Psoas muscle (tissue), 8 donors: ENCODE data around the gene MYOD1. TPM values are rescaled to one million over a fixed set of nuclear protein-coding genes. Genes with fewer than 3 reads are reported as not detected.

Source experiments
- ATAC-seq, 4 donors: fragments of 200-7000 bp; cut with Tn5 transposase; one replicate each; pipeline ENCODE4 v1.9.1; 2020; ENCODE audit warnings: moderate library complexity in 3 of 4, mild to moderate bottlenecking in 2 of 4
- DNase-seq, 2 donors: peaks; one replicate each; pipeline ENCODE4 v3.0.0-alpha.2; 2020
- H3K27ac ChIP-seq: fragments of 200-600 bp; one replicate; pipeline ENCODE4 v1.8.0; 2022
- H3K27me3 ChIP-seq, 3 donors: fragments of 200-600 bp in 1 of 3; one replicate each; pipeline versions ENCODE4 v1.6.1 to v1.8.0; 2013 to 2022; ENCODE audit warnings: low read length in 2 of 3, mild to moderate bottlenecking in 2 of 3, moderate library complexity in 1 of 3; ENCODE audit not compliant: insufficient read depth in 3 of 3
- H3K36me3 ChIP-seq, 2 donors: fragments of 200-600 bp in 1 of 2; one replicate each; pipeline versions ENCODE4 v1.6.1 to v1.8.0; 2013 to 2022; ENCODE audit warnings: low read depth in 1 of 2, mild to moderate bottlenecking in 1 of 2, moderate library complexity in 1 of 2; ENCODE audit not compliant: insufficient read depth in 1 of 2
- H3K4me1 ChIP-seq: fragments of 200-600 bp; one replicate; pipeline ENCODE4 v1.8.0; 2022
- H3K4me3 ChIP-seq: fragments of 200-600 bp; one replicate; pipeline ENCODE4 v1.8.0; 2022; ENCODE audit warnings: mild to moderate bottlenecking
- H3K9me3 ChIP-seq: fragments of 200-600 bp; one replicate; pipeline ENCODE4 v1.8.0; 2022
- WGBS, 3 donors: extraction: QIAGEN DNeasy Blood & Tissue Kit; methylation state at CpG; one replicate each; pipeline versions ENCODE4 v1.1.6 to v1.1.7; 2013; 5-methylcytosine and 5-hydroxymethylcytosine counted together
- intact Hi-C, 2 donors: fragments of 100-400 bp; cut with DNase I; formaldehyde crosslinking; loops; one replicate each; pipeline versions ENCODE4 v1.11.0 to v1.14.2; 2022
- polyA plus RNA-seq, 3 donors: library from polyadenylated mRNA; stranded (reverse); fragments of 200-250 nt; gene quantifications; one replicate each; pipeline ENCODE4 v1.2.3, GENCODE V29; 2013
- total RNA-seq, 4 donors: library from RNA; stranded (reverse); fragmentation: NEBNext Ultra II Directional in 2 of 4; extraction: Animal tissue kit (Norgen Biotek cat#: 25700) in 2 of 4; gene quantifications; one replicate each; pipeline versions ENCODE4 v1.2.1 to v1.2.4, GENCODE V29; 2021 to 2023
- TF ChIP-seq, protein P1 (sequence below): fragments of 200-600 bp; IDR thresholded peaks from one replicate; pipeline ENCODE4 v1.8.0; 2022; ENCODE audit warnings: antibody characterized with exemption
- donor health status: healthy with polysubstance abuse.
- donor health status: DM: no; HTN: no; CAD: no; lungs with moderate emphysema.
- donor health status: Bipolar disorder and iron deficiency.
- donor health status: healthy.
- donor health status: DM: yes; HTN: yes; CAD: no.
- donor health status: DM: no; HTN: no; CAD: no.
- donor health status: DM: no; HTN: no; CAD: no.
- donor health status: DM: yes; HTN: yes; CAD: no.

Gene MYOD1
- total and polyA plus RNA-seq, 7 donors: 5.0 to 95.7 (median 56.2) TPM

DNA sequence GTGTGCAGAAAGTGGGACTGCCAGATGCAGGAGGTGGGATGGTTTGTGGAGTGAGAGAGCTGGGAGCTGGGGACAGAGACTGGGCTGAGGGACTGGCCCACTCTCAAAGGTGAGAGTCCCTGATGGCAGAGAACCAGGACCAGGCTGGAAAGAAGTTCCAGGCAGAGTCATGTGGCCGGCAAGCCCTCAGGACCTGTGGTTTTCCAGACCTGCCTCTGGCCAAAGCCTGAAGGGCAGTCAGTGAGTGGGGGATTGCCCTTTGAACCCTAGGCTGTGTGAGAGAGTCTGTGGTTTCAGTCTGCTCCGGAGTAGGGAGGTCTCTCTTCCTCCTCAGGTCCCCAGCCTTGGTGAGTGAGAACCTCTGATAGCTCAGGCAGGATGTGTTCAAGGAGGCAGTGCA is 32.2 kb downstream of the MYOD1 start:
- no peaks in the 10 kb centered on the region for H3K9me3 ChIP-seq
- H3K4me1 ChIP-seq: peaks cover 40% of the 10 kb centered on the region
- intact Hi-C loops: loop anchor here in 1 of 2 donors (5.0 kb wide), 1 partner anchor 46 kb away; no protein-coding TSS in a partner anchor
- peak in 1 of 2 donors; percentile 13 for DNase-seq
- TF ChIP-seq, protein P1, sequence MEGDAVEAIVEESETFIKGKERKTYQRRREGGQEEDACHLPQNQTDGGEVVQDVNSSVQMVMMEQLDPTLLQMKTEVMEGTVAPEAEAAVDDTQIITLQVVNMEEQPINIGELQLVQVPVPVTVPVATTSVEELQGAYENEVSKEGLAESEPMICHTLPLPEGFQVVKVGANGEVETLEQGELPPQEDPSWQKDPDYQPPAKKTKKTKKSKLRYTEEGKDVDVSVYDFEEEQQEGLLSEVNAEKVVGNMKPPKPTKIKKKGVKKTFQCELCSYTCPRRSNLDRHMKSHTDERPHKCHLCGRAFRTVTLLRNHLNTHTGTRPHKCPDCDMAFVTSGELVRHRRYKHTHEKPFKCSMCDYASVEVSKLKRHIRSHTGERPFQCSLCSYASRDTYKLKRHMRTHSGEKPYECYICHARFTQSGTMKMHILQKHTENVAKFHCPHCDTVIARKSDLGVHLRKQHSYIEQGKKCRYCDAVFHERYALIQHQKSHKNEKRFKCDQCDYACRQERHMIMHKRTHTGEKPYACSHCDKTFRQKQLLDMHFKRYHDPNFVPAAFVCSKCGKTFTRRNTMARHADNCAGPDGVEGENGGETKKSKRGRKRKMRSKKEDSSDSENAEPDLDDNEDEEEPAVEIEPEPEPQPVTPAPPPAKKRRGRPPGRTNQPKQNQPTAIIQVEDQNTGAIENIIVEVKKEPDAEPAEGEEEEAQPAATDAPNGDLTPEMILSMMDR: no peak
- no peak overlapping the region for H3K4me3 ChIP-seq
- 43 to 63% (median 55%) methylated on average over 2 of the region's 2 CpGs for WGBS, 3 donors
- H3K36me3 ChIP-seq: no peaks in the 10 kb centered on the region
- H3K27me3 ChIP-seq: no peaks in the 10 kb centered on the region
- no peak overlapping the region for H3K27ac ChIP-seq
- no peak for ATAC-seq

DNA sequence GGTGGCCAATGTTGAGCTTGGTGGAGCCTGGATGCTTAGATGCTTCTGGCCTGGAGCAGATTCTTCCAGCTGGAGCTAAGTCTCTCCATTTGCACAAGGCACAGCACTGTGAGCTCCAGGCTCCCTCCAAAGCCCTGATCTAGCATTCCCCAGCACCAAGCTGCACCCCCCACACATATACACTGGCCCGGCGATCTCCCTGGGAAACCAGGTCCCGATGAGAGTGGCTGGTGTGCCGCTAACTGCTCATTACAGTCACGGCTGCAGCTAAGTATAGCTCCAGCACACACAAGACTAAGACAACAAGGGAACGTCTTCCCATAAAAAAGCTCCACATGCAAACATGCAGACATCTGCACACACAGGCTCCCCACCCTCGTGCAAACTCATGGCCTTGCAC is 32.8 kb downstream of the MYOD1 start:
- H3K4me3 ChIP-seq: no peak overlapping the region
- TF ChIP-seq, protein P1: no peak
- intact Hi-C loops: loop anchor here in 1 of 2 donors (5.0 kb wide), 1 partner anchor 45 kb away; no protein-coding TSS in a partner anchor
- H3K27me3 ChIP-seq: no peaks in the 10 kb centered on the region
- DNase-seq: peak in 1 of 2 donors; percentile 2
- no peaks in the 10 kb centered on the region for H3K36me3 ChIP-seq
- WGBS, 3 donors: 51 to 66% (median 62%) methylated on average over 7 of the region's 7 CpGs
- no peak overlapping the region for H3K27ac ChIP-seq
- no peak for ATAC-seq
- H3K4me1 ChIP-seq: peaks cover 40% of the 10 kb centered on the region
- no peaks in the 10 kb centered on the region for H3K9me3 ChIP-seq

DNA sequence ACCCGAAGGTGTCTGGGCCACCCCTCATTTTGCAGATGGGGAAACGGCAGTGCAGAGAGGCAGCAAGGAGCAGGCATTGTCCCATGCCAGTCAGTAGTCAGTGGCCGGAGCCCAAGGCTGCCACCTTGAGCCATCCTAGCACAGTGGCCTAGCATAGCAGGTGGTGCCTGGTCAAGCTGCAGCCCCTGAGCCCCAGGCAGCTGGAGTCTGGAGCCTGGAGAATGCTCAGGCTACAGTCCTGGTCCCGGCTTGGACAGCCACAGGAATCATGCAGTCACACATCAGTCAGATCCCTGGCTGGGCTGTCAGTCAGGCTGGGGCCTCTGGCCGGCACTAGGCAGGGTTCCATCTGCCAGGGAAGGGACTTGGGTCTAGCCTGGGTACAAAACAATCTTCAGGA is 33.8 kb downstream of the MYOD1 start:
- Histone ChIP-seq H3K36me3 (no peaks in the 10 kb centered on the region), H3K4me3 (no peak overlapping the region), H3K27ac (peak overlapping the region; percentile 73), H3K9me3 (no peaks in the 10 kb centered on the region), H3K4me1 (peaks cover 40% of the 10 kb centered on the region), H3K27me3 (no peaks in the 10 kb centered on the region)
- intact Hi-C loops: loop anchor here in 1 of 2 donors (5.0 kb wide), 1 partner anchor 44 kb away; no protein-coding TSS in a partner anchor
- peak; percentile 78 to 88 (median 85) for ATAC-seq
- DNase-seq: peak; percentile 34 to 80
- TF ChIP-seq, protein P1: no peak
- 23 to 40% (median 34%) methylated on average over 5 of the region's 5 CpGs for WGBS, 3 donors

DNA sequence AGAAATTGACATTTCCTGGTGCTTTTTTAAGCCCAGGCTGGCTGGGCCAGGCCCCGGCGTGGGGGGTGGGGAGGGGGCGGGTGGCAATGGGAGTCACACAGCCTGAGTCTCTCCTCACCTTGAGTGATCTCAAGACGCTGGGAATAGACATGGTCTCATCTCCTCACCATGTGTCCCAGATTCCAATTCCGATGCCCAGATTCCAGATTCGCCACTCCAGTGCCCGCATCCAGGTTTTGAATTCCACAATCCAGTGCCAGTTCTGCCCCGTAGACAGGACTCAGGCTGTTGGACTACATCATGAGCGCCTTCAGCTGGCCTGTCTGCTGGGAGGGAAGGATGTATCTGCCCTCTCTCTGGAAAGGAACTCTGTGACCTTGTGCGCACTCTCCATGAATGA is 34.3 kb downstream of the MYOD1 start:
- TF ChIP-seq, protein P1: no peak
- Histone ChIP-seq H3K4me3 (no peak overlapping the region), H3K27me3 (no peaks in the 10 kb centered on the region), H3K4me1 (peaks cover 40% of the 10 kb centered on the region), H3K9me3 (peaks cover 2% of the 10 kb centered on the region), H3K36me3 (no peaks in the 10 kb centered on the region), H3K27ac (peak overlapping the region; percentile 73)
- ATAC-seq (peak; percentile 89 to 91 (median 90)), DNase-seq (peak; percentile 40 to 59)
- intact Hi-C loops: loop anchor here in 1 of 2 donors (5.0 kb wide), 1 partner anchor 44 kb away; no protein-coding TSS in a partner anchor
- WGBS, 3 donors: 26 to 45% (median 28%) methylated on average over 10 of the region's 10 CpGs

DNA sequence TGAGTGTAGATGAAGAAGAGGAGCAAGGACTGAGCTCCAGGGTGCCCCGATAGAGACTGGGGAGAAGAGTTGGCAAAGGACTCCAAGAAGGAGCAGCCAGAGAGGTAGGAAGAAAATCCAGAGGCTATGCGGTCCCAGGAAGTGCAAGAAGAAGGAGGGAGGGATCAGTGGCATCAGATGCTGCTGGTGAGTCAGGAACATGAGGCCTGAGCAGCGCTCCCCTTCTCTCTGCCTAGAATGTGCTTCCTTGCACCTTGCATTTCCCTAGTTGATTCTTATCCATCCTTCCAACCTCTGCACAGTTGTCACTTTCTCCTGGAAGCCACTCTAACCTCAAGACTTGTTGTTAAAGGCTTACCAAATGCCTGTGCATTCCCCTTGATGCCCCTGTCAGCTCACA is 36.5 kb downstream of the MYOD1 start:
- Histone ChIP-seq H3K36me3 (no peaks in the 10 kb centered on the region), H3K4me3 (no peak overlapping the region), H3K4me1 (peaks cover 20% of the 10 kb centered on the region), H3K9me3 (peaks cover 7% of the 10 kb centered on the region), H3K27me3 (no peaks in the 10 kb centered on the region), H3K27ac (no peak overlapping the region)
- DNase-seq: no peak
- ATAC-seq: no peak
- TF ChIP-seq, protein P1: no peak
- intact Hi-C loops: no loop called here
- WGBS, 3 donors: 72 to 91% (median 88%) methylated on average over 3 of the region's 3 CpGs
